Suppressor macrophage treated with lipopolysaccharide for 4 hours (primary cell): Measurements from ENCODE around the gene RAB3C.

ENCODE experiments used
- DNase-seq: peaks from one replicate; pipeline ENCODE4 v3.0.0-alpha.2; 2020

Gene RAB3C

GRCh38 chr5:58778888-58779287, 196.0 kb downstream of the RAB3C start:
- DNase-seq: no peak

DNA sequence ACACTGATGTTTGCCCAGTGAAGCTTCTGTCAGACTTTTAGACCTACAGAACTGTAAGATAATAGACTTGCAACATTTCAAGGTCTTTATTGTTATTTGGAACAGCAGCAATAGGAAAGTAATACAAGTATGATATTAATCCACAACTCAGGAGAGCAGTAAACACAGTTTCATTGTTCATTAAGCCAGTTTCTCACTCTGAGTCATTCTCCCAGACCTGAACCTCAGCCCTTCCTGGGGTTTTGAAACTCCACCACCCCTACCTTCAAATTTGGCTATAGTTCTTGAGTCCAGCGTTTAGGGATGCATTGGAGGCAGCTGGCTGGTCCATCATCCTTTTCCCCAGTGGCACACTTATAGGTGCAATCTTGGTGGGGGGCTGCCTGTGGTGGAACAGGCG, 203.2 kb downstream of the RAB3C start:
- no peak for DNase-seq

GRCh38 chr5:58786711-58787303, 203.9 kb downstream of the RAB3C start:
- DNase-seq: no peak

GRCh38 chr5:58787987-58788386, 205.1 kb downstream of the RAB3C start:
- no peak for DNase-seq

DNA sequence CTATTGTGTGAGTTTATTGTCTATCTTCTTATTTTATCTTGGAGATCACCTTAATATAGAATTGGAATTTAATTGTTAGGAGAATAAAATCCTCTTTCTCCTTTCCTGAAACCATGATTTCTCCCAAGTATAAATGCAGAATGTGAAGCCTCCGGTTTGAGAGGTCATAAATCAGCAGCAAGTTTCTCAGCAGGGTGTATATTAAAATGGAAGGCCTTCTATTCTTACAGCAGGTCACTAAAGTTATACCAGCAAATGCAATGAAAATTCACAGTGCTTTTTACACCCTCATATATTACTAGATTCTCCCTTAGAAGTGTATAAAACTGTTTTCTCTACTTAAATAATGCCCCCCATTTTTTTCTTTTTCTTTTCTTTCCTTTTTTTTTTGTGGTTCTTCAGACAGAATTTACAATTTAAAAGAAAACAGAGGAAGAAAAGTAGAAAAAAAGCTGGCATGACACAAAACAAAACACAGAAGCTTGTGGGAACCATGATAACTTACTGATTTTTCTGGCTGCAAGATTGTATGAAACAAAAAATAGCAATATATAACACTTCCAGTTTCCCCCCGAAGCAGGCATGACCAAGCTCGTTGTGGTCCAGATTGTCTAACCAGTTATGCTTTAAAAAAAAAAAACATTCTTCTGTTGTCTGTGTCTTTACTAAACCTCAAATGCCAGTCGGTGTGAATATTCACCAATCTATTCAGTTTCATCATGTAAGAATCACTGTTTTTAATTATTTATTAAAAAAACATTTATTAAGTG, 211.2 kb downstream of the RAB3C start:
- peak; percentile 5 for DNase-seq

DNA sequence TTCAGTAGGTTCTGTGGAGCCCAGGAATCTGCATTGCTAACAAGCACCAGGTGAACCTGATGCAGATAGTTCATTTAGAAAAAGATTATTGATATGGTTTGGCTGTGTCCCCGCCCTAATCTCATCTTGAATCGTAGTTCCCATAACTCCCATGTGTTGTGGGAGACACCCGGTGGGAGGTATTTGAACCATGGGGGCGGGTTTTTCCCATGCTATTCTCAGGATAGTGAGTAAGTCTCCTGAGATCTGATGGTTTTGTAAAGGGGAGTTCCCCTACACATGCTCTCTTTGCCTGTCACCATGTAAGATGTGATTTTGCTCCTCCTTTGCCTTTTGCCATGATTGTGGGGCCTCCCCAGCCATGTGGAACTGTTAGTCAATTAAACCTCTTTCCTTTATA, 212.0 kb downstream of the RAB3C start:
- peak; percentile 63 for DNase-seq

GRCh38 chr5:58795327-58795726, 212.5 kb downstream of the RAB3C start:
- DNase-seq: no peak

DNA sequence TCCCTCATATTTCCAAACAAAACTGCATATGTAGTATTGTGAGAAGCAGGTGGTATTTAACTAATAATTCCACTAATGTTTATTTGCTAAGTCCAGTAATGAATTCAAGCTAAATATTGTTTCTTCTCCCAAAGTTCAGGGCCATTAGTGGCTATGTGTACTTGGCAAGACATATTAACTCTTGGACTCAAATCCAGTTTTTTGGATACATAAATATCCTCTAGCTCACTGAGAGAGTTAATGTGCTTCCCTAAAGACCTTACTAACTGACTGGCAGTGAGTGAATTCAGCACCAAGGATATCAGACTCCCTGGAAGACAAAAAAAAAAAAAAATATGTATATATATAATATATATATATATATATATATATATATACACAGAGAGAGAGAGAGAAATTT, 214.1 kb downstream of the RAB3C start:
- no peak for DNase-seq

- DNase-seq: no peak
Observed at GRCh38 chr5:58800356-58800755, 217.5 kb downstream of the RAB3C start.

DNA sequence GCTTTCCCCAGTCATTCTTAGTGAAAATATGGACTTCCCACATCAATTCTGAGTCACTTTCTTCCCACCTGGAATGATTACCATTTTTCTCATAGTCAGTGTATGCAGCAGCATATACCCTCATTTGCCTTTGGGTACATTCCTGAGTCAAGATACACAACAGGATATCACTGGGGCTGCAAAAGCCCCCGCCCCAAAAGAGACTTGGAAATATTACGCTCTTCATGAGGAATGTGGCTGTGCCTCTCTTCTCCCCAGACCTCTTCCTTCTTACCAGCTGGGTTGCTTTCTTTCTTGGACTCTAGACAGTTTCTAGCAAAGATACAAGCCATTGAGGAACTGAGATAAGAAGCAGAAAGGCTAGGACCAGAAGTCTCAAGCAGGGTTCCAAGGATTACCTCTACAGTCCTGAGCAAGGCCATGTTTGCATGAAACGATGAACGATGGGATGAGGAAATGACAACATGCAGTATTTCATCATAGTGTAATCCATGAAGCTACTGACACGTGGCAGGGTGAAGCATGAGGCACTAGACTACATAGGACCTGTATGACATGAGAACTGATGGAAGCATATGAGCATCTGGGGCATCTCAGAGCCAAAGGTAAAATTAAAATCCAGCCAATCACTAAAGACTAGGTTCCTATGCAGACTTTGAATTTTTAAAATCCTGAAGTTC, 218.1 kb downstream of the RAB3C start:
- peak; percentile 19 for DNase-seq

DNA sequence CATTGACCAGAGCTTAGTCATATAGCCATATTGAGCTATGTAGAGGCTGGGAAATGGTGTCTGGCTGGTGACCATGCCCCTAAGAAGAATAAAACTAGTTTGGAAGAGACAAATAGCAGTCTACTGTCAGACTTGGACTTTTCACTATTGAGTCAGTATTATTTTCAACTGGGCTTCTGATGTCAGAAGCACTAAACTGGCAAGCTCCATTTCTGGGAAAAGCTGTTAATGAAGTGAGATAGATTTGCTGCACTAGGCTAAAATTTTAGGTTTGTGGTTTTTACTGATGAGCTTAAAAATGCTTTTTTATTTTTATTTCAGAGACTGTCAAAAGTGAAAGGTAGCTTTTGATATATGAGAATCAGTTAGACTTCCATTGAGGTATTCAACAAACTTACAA, 220.2 kb downstream of the RAB3C start:
- DNase-seq: no peak

GRCh38 chr5:58804291-58804690, 221.4 kb downstream of the RAB3C start:
- no peak for DNase-seq

GRCh38 chr5:58810086-58810485, 227.2 kb downstream of the RAB3C start:
- no peak for DNase-seq

GRCh38 chr5:58813855-58814254, 231.0 kb downstream of the RAB3C start:
- no peak for DNase-seq

DNA sequence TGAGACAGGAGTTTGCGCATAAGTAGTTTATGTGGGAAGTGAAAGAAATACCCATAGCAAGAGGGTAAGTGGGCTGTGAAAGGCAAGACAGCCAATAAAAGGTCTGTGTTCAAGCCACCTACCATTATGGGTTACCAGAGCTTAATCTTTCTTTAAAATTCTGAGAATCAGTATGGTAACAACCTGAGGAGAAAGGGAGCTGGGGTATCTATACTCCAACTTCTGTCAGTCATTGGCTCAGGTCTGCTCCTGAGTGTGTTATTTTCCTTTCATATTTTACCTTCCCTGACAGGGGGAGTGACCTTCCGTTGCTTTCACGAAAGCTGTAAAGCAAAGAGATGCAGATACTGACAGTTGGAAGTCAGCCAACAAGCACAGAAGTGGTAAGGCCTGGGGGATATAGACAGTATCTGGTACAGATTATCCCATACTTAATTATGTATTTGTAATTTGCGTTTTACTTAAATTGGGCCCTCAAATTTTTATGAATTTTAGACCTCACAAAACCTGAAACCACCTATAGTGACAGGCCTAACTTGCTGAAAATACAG, 233.4 kb downstream of the RAB3C start:
- no peak for DNase-seq

GRCh38 chr5:58818465-58818864, 235.6 kb downstream of the RAB3C start:
- DNase-seq: no peak

- DNase-seq: no peak
Observed at GRCh38 chr5:58825441-58825840, 242.6 kb downstream of the RAB3C start.

DNA sequence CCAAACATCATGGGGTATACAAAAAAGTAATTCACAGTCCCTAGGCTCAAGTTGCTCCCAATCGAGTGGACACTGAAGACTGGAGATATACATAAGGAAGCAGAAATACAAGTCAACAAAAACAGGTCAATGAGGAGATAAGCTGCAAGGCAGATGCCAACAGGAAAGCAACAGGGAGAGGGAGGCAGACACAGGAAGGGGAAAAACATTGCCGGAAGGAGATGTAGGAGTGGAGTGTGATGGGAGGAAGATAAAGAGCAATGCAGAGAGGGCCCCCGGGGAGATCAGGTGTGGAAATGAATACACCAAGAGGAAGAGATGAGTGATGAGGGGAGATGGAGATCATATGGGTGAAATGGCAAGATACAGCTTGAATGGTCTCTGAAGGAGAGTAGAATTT, 243.0 kb downstream of the RAB3C start:
- no peak for DNase-seq

DNA sequence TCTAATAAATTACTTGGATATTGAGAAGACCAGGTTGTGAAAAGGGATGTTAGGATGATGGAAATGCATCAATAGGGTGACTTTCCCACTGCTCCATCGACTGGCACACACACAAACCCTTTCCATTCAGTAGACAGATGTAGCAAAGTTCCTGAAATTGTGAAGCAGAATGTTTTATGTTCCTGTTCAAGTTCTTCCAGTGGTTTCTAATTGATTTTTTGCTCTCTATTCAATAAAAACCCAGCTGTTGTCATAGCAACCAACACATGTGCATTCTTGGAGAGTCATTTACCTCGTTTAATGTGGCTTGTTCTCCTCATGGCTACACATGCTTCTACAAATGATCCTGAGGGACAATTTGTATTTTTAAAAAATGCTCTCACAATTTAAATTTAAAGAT, 244.6 kb downstream of the RAB3C start:
- DNase-seq: no peak

DNA sequence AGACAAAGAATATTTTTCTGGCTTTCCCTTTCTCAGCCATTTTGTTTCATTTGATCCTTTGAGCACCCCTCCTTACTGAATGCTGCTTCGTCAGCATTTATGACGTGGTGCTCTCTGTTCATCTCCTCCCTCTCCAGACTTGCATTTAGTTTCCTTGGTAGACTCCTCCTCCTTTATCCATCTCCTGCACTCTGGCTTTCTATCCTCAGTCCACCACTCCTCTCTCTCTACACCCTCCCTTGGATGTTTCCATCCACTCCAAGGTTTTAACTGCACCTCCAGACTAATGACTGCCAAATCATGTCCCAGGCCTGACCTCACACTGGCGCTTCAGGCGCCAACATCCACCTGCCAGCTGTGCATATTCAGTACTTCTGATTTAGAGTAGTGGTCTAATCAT, 245.4 kb downstream of the RAB3C start:
- no peak for DNase-seq

DNA sequence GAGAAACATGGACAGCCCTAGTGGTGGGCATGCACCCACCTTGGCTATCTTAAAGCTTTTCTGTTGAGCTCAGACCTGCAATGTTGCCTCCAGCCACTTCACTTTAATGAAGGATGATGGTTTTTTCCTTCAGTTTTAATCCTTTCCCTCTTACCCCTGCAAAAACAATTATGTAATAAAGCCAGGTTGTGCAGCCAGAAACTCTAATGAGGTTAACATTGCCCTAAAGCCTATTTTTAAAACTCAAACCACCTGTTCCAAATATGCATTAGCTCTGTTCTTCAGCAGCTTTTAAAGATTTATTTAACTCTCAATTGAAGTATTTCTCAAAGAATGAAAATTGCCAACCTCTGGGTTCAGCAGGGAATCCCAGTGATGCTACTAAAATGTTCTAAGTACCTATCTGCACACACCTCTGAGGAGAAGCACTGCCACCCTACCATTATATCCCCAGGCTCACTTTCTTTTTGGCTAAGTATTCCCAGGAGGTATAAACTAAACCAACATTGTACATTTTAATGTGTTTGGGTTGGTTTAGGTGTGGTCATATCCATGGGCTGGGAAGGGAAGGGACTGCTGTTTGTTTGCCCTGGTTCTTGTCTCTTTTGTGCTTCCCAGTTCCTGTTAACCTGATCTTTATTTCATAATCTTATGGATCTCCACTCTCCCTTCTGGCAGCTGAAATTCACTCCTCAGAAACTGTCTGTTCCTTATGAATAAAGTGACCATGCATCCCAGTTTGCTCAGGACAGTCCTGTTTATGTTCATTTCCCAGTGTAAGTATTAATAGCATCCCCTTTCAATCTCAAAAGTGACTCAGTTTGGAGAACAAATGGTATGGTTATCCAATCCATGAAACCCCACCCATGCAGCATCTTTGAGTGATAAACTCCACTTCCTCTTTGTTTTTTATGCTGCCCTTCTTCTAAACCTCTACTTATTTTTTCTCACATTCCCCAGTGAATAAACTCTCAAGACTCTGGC, 251.7 kb downstream of the RAB3C start:
- no peak for DNase-seq

DNA sequence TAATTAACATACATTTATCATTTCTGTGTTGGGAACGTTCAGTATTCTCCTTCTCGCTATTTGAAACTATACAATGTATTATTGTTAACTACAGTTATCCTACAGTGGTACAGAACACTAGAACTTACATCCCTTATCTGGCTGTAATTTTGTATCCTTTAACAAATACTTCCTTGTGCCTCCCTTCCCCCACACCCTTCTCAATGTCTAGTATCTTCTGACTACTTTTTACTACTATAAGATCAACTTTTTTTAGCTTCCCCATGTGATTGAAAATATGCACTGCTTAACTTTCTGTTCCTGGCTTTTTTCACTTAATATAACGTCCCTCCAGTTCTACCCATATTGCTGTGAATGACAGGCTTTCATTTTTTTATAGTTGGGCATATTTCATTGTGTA, 253.5 kb downstream of the RAB3C start:
- no peak for DNase-seq

DNA sequence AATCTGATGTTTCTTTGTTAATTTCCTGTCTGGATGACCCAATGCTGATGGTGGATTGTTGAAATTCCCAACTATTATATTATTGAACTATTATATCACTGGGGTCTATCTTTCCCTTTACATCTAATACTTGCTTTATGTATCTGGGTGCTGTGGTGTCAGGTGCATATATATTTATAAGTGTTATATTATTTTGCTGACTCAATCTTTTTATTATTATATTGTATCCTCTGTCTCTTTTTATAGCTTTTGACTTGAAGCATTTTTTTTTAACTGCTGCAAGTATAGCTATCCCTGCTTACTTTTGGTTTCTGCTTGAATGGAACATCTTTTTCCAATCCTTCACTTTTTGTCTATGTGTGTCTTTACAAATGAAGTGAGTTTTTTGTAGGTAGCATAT, 255.9 kb downstream of the RAB3C start:
- DNase-seq: no peak
